ENCODE measurements around the gene RUNX1. TPM values are rescaled to one million over a fixed set of nuclear protein-coding genes. Genes with fewer than 3 reads are reported as not detected.

The RUNX1 gene
- total and polyA plus RNA-seq, 8 donors, result 7.5 to 89.6 (median 10.8) TPM

DNA sequence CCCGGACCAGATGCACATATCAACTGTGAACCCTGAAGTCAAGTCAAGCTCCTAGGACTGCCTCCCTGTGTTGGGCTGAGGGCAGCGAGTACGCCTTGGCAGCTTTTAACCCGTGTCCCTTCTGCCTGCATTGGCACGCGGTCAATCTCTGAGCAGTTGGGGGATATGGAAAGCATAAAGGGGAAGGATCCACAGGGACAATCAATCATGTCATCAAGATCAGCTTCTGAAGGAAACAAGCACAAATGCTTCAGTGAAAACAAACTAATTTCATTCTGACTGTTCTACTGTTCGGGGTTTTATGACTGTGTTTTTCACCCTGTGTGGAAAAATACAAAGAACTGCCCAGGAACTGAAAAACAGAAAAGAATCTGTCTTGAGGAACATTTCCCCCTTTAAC lies 106.2 kb downstream of the RUNX1 start:
- Histone ChIP-seq H3K4me1 (peaks cover 5 to 8% of the 10 kb centered on the region in 2 donors), H3K27ac (no peak overlapping the region), H3K36me3 (no peaks in the 10 kb centered on the region), H3K9me3 (no peaks in the 10 kb centered on the region), H3K27me3 (no peaks in the 10 kb centered on the region), H3K4me3 (no peak overlapping the region)
- ATAC-seq, result no peak
- intact Hi-C loops (cut with DNase I), result no loop called here
- TF ChIP-seq, protein P1, sequence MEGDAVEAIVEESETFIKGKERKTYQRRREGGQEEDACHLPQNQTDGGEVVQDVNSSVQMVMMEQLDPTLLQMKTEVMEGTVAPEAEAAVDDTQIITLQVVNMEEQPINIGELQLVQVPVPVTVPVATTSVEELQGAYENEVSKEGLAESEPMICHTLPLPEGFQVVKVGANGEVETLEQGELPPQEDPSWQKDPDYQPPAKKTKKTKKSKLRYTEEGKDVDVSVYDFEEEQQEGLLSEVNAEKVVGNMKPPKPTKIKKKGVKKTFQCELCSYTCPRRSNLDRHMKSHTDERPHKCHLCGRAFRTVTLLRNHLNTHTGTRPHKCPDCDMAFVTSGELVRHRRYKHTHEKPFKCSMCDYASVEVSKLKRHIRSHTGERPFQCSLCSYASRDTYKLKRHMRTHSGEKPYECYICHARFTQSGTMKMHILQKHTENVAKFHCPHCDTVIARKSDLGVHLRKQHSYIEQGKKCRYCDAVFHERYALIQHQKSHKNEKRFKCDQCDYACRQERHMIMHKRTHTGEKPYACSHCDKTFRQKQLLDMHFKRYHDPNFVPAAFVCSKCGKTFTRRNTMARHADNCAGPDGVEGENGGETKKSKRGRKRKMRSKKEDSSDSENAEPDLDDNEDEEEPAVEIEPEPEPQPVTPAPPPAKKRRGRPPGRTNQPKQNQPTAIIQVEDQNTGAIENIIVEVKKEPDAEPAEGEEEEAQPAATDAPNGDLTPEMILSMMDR (IDR thresholded peaks at IDR 0.05), result no peak
- DNase-seq, result no peak

GRCh38 chr21:34941162-34941561 lies 107.9 kb downstream of the RUNX1 start:
- TF ChIP-seq, protein P1 (IDR thresholded peaks at IDR 0.05), result no peak
- Histone ChIP-seq H3K27ac (no peak overlapping the region), H3K27me3 (no peaks in the 10 kb centered on the region), H3K36me3 (no peaks in the 10 kb centered on the region), H3K4me3 (no peak overlapping the region), H3K4me1 (peaks cover 5 to 6% of the 10 kb centered on the region in 2 donors), H3K9me3 (no peaks in the 10 kb centered on the region)
- intact Hi-C loops (cut with DNase I), result no loop called here
- DNase-seq (no peak), ATAC-seq (no peak)

GRCh38 chr21:34939673-34940331 lies 109.3 kb downstream of the RUNX1 start:
- H3K36me3 ChIP-seq, result no peaks in the 10 kb centered on the region
- H3K4me1 ChIP-seq, result peaks cover 6 to 9% of the 10 kb centered on the region in 2 donors
- H3K27ac ChIP-seq, result no peak overlapping the region
- ATAC-seq (no peak), DNase-seq (no peak)
- intact Hi-C loops (cut with DNase I), result no loop called here
- H3K9me3 ChIP-seq, result no peaks in the 10 kb centered on the region
- no peak overlapping the region for H3K4me3 ChIP-seq
- TF ChIP-seq, protein P1 (IDR thresholded peaks at IDR 0.05), result no peak
- no peaks in the 10 kb centered on the region for H3K27me3 ChIP-seq

DNA sequence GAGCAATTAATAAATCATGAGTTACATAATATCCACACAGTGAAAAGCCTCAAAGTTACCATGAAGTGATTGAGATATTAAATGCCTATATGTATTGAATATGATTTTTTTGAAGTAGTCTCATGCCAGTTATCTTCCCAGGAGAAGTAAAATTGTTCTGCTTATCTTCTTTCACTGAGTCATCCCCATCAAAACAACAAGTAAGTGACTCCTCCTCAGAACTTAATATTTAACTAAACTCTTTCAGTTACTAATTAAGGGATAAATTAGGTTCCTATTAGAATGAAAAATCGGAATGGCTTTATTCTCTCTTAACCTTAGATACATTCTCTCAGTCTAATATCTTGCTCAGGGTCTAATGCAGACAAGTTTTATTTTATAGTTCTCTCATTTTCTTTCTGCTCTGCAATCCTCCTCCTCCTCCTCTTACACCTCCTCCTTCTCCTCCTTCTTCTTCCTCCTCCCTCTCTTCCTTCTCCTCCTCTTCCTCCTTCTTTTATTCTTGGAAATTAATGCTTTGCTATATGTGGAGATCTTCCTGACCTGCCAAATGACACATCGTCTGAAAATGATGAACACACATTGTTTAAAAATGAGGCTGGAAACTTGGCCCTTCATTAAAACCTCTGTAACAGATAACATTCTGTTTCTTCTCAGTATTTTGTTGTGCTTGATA lies 110.9 kb downstream of the RUNX1 start:
- Histone ChIP-seq H3K27ac (no peak overlapping the region), H3K9me3 (no peaks in the 10 kb centered on the region), H3K4me1 (peaks cover 6 to 24% of the 10 kb centered on the region in 2 donors), H3K27me3 (no peaks in the 10 kb centered on the region), H3K36me3 (no peaks in the 10 kb centered on the region), H3K4me3 (no peak overlapping the region)
- no peak for DNase-seq
- intact Hi-C loops (cut with DNase I), result no loop called here
- TF ChIP-seq, protein P1 (IDR thresholded peaks at IDR 0.05), result no peak
- no peak for ATAC-seq

GRCh38 chr21:34936883-34937563 lies 112.1 kb downstream of the RUNX1 start:
- Histone ChIP-seq H3K4me3 (no peak overlapping the region), H3K4me1 (peaks cover 6 to 24% of the 10 kb centered on the region in 2 donors), H3K27ac (no peak overlapping the region), H3K36me3 (no peaks in the 10 kb centered on the region), H3K27me3 (no peaks in the 10 kb centered on the region), H3K9me3 (no peaks in the 10 kb centered on the region)
- intact Hi-C loops (cut with DNase I), result no loop called here
- DNase-seq (peak in 1 of 4 donors; percentile 37), ATAC-seq (no peak)
- TF ChIP-seq, protein P1 (IDR thresholded peaks at IDR 0.05), result no peak
